ENCODE data around the gene CELA3B.
"Not testable (repeated sequence)": the region's sequence is repeated elsewhere in the genome, so short reads cannot be mapped to it uniquely, and the experiment has no call there.

DNA sequence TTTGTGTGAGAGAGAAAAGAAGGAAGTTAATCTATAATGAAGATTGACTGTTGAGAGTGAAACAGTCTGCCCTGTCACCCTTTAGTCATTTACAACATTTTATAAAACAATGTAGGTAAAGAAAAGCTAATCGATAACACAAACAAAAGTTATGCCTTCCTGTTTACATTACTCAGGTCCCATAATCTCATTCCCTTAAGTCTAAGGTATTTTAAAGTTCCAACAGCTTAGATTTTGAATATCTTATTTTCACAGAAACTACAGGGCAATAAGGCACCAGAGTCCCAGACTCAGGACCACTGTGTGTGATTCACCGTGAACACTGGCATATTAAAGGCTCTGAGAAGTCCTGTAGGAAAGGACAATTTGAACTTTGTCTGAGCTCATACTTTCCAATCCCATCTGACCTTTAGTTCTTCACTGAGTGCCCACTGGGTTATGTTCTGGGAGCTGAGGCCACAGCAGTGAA is 3.8 kb upstream of the CELA3B start:
- TF ChIP-seq, protein P1, sequence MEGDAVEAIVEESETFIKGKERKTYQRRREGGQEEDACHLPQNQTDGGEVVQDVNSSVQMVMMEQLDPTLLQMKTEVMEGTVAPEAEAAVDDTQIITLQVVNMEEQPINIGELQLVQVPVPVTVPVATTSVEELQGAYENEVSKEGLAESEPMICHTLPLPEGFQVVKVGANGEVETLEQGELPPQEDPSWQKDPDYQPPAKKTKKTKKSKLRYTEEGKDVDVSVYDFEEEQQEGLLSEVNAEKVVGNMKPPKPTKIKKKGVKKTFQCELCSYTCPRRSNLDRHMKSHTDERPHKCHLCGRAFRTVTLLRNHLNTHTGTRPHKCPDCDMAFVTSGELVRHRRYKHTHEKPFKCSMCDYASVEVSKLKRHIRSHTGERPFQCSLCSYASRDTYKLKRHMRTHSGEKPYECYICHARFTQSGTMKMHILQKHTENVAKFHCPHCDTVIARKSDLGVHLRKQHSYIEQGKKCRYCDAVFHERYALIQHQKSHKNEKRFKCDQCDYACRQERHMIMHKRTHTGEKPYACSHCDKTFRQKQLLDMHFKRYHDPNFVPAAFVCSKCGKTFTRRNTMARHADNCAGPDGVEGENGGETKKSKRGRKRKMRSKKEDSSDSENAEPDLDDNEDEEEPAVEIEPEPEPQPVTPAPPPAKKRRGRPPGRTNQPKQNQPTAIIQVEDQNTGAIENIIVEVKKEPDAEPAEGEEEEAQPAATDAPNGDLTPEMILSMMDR (IDR thresholded peaks at IDR 0.05; ENCODE audit: insufficient read depth, low read length): not testable (repeated sequence)
- not testable (repeated sequence) for TF ChIP-seq POLR2AphosphoS5 (IDR thresholded peaks at IDR 0.05; ENCODE audit: low read depth)
